Measurements from ENCODE around the gene MTMR10.

DNA sequence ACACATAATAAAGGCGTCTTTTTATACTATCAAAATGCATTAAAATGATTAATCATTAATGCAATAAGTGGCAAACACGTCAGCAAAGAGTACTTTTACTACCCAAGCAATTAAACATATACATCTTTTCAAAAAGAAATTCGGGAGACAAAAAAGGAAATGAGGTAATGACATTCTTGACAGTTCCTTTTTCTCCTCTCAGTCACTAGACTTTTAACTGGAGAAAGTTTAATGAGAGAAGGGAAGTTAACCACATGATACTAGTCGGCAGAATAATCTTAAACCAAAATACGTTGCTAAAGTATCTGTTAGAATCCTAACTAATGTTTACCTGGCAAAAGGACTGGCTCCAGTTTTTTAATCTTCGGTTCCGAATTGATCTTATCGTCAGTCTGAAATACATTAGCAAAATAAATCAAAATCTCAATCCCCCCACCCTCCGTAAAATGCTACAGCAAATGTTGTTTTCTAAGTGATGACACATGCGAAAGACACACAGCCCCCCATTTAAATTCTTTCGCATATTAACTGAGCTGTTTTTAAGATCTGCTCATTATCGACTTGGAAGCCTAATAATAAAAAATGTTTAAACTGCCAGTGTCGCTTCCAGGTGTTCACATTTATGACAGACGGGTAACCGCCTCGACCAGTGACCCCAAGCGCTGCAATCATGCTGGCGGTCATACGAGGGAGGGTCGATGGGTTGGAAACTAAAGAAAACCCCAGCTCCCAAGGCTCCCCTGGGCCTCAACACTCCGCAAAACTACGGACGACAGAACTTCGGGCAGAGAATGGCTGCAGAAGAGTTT is 778 bp downstream of the MTMR10 start:
- TF ChIP-seq CTCF (IDR thresholded peaks at IDR 0.05; ENCODE audit: low read length) (no peak), EZH2 (IDR thresholded peaks at IDR 0.05; ENCODE audit: borderline replicate concordance, low read length) (no peak)

Measured in OCI-LY1 (cell line).